Uterus (tissue), 2 donors: Measurements from ENCODE around the gene PPP1R26.

Experiments used
- POLR2A ChIP-seq, 2 donors: fragments of 450-650 bp; IDR thresholded peaks; one replicate each; pipeline ENCODE4 v1.6.1; 2016; ENCODE audit warnings: antibody characterized with exemption in 2 of 2, mild to moderate bottlenecking in 1 of 2, moderate library complexity in 1 of 2
- TF ChIP-seq, protein P1 (sequence below), 4 experiments: fragments of 200-600 bp in 2 of 4; fragments of 450-650 bp in 2 of 4; sonication (generic) in 2 of 4; IDR thresholded peaks; one replicate each; pipeline ENCODE4 v1.5.1; 2016 to 2019; ENCODE audit warnings: antibody characterized with exemption in 4 of 4, mild to moderate bottlenecking in 2 of 4, moderate library complexity in 1 of 4

- TF ChIP-seq, protein P1, sequence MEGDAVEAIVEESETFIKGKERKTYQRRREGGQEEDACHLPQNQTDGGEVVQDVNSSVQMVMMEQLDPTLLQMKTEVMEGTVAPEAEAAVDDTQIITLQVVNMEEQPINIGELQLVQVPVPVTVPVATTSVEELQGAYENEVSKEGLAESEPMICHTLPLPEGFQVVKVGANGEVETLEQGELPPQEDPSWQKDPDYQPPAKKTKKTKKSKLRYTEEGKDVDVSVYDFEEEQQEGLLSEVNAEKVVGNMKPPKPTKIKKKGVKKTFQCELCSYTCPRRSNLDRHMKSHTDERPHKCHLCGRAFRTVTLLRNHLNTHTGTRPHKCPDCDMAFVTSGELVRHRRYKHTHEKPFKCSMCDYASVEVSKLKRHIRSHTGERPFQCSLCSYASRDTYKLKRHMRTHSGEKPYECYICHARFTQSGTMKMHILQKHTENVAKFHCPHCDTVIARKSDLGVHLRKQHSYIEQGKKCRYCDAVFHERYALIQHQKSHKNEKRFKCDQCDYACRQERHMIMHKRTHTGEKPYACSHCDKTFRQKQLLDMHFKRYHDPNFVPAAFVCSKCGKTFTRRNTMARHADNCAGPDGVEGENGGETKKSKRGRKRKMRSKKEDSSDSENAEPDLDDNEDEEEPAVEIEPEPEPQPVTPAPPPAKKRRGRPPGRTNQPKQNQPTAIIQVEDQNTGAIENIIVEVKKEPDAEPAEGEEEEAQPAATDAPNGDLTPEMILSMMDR (IDR thresholded peaks at IDR 0.05): no peak
- no peak for TF ChIP-seq POLR2A (IDR thresholded peaks at IDR 0.05)
These were observed 43.3 kb downstream of the PPP1R26 start for GRCh38 chr9:135522931-135523330.
